HPDE6-E6E7 (cell line): ENCODE measurements around the gene CACNA1B.

Experiments used
- DNase-seq: peaks from one replicate; pipeline ENCODE4 v3.0.0; 2011; ENCODE audit warnings: missing footprints; ENCODE audit errors: extremely low spot score

Gene CACNA1B

DNA sequence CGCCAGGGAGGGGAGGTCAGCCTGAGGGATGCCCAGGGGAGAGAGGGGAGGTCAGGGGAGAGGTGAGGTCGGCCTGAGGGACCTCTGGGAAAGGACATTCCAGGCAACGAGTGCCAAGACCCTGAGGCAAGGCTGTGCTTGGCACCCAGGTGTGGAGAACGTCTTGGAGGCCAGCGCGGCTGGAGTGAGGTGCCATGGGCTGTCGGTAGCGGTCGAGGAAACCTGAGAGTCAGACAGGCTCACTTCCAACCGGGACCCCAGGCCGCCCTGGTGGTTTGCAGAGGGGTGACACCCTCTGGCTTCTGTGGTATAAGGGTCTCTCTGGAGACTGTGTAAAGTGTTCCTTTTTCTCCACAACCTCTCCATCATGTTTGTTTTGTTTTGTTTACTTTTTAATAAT lies 82.9 kb downstream of the CACNA1B start:
- DNase-seq: no peak

DNA sequence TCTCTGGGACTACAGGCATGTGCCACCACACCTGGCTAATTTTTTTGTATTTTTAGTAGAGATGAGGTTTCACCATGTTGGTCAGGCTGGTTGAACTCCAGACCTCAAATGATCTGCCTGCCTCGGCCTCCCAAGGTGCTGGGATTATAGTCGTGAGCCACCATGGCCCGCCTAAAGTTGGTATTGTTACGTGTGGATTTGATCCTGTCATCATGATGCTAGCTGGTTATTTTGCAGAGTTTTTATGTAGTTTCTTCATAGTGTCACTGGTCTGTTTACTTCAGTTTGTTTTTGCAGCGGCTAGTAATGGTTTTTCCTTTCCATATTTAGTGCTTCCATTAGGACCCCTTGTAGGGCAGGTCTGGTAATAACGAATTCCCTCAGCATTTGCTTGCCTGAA lies 85.9 kb downstream of the CACNA1B start:
- no peak for DNase-seq

DNA sequence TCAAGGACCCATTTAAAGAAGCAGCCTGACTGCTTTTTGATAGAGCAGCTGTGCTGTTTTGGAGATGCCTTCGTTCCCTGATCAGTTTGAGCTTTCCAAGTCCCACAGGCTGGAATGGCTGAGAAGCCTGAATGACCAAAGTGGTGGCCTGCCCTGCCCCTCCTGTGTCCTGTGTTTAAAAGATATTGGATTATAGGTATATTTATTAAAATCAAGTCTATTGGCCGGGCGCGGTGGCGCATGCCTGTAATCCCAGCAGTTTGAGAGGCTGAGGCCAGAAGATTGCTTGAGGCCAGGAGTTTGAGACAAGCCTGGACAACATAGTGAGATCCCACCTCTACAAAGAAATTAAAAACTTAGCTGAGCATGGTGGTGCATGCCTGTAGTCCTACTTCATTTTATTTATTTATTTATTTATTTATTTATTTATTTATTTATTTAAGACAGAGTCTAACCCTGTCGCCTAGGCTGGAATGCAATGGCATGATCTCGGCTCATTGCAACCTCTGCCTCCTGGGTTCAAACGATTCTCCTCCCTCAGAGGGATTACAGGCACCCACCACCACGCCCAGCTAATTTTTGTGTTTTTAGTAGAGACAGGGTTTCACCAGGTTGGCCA lies 87.7 kb downstream of the CACNA1B start:
- no peak for DNase-seq

DNA sequence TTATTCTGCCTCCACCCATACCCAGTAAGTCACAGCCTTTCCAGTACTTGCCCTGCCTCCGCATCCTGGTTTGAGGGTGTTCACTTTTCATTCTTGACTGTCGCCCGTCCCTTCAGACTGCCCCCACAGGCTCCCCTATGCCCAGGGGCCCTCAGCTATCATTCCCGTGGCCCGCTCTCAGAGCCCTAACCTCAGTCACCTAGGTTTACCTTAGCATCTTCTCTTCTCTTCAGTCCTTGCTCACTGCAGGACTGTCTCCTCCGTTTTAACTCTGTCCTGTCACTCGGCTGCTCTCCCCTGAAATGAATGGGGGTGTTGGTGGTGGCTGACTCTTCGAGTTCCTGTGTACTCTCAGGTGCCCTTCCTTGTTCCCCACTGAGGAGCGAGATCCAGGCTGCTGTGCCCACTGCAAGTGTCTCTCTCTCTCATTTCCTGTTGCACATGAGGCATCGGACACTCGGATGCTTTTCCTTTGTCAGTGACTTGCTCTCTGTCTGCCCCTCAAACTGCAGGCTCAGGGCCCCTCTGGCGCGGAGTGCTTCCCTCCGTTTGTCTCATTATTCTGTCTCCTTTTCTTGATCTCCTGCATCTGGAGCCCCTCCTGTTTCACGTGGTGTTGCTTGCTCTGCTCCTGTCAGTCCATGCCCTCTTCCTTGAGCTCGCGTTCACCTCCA lies 89.8 kb downstream of the CACNA1B start:
- no peak for DNase-seq

DNA sequence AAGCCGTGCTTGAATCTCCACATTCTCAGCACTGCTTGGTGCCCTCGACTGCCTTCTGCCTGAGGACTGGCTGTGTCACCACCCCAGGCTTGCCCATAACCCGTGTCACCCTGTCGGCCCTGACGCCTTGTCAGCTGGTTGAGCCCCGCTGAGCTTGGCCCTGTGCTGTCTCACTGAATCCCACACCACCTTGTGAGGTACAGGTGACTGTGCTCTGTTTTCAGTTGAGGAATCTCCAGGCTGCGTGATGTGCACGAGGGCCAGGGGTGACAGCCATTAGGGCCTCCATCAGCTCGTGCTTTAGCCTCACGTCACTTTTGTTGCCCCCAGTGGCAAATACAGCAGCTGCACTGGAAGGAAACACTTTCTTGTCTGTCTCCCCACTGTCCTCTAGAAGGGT lies 90.7 kb downstream of the CACNA1B start:
- DNase-seq: no peak

DNA sequence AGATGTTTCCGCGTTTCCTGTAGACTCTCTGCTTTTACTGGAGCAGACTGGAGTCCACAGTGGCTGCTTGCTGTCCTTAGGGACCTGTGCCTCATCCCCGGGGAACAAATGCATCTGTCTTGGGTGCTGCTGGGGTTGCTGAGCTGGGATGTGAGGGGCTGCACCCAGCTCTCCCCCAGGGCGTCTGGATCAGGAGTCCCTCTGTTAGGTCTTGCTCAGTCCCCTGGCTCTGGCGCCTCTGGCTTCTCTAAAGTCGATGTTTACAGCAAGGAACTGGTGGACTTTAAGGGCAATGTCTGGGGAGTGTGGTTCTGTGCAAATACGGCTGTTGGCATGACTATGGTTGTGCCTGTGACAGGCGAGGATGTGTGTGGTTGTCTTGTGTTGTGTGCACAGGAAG lies 91.4 kb downstream of the CACNA1B start:
- no peak for DNase-seq

DNA sequence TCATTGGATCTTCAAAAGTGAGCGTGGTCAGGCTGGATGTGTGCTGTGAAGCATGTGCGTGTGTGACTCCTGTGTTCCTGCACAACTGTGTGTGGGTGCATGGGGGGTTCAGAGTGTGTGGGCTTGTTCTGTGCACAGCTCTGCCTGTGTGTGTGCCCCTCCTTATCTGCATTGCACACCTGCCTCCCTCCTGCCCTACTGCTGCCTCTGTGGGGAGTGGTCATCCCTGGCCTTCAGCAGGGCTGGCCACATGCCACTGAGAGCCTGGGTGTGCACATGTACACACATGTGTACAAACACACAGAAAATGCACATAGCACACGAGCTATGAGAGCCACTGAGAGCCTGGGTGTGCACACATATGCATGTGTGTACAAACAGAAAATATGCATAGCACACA lies 92.1 kb downstream of the CACNA1B start:
- DNase-seq: no peak

DNA sequence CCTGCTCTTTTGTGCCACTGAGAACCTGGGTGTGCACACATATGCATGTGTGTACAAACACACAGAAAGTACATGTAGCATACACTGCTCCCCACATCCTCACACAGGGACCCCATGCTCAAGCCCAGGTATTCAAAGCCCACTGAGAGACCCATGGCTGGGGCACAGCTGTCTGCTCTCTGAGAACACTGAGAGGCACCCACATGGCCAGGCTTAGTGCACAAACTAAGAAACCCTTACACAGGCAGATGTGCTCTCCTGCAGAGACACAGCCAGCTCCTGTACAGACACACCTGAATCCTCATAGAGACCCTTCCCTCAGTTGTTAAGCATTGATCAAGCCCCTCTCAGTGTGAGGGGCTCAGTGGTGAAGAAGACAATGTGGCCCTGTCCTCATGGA lies 92.5 kb downstream of the CACNA1B start:
- no peak for DNase-seq

DNA sequence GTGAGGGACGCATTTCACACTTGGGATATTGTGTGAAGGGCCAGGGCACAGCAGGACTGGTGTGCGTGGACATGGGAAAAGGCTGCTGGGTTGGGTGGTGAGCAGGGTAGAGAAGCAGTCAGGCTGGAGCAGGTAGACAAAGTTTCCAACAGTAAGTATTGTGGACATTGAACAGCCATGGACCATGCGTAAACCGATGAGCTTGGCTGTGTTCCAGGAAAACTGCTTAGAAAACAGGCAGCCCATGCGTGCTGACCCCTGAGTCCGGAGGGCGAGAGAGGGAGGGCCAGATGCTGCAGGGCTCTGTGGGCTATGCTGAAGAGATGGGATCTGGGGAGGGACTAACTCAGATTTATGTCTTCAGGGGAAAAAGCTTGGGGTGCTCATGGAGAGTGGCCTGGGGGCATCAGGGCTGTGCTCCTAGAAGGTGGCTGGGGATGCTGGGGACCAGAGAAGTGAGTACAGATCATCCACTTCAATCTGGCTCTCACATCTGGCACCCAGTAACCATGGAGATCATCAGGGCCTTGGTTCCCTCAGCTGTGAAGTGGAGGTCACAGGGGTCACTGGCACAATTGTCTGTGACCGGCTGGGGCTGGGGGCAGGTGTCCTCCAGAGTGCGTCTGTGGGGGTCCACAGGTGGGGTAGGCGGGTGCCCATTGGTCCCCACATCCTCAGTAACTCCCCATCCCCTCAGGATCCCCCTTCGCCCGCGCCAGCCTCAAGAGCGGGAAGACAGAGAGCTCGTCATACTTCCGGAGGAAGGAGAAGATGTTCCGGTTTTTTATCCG lies 93.3 kb downstream of the CACNA1B start:
- no peak for DNase-seq

DNA sequence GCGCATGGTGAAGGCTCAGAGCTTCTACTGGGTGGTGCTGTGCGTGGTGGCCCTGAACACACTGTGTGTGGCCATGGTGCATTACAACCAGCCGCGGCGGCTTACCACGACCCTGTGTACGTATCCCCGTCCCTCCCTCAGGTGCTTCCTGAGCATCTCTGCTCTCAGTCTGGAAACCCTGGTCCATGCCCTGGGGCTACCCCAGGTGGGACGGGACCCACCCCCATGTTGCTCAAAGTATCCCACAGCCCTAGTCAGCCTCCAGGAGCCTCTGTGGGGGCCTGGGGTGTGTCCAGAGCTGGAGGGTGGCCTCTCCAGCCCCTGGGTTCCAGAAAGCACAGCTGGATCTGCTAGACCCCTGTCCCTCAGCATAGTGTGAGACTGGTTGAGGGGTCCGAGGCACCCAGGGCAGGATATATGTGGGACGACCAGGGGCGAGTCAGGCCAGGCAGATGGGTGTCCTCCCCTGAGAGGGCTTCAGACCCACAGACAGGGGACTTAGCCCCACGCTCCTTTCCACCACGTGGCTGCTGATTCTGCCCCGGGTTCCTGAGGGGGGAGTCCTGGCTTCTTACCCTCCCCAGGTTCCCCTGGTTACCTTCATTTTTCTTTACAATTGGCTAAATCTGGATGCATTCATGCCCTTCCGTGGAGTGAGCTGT lies 94.0 kb downstream of the CACNA1B start:
- no peak for DNase-seq

DNA sequence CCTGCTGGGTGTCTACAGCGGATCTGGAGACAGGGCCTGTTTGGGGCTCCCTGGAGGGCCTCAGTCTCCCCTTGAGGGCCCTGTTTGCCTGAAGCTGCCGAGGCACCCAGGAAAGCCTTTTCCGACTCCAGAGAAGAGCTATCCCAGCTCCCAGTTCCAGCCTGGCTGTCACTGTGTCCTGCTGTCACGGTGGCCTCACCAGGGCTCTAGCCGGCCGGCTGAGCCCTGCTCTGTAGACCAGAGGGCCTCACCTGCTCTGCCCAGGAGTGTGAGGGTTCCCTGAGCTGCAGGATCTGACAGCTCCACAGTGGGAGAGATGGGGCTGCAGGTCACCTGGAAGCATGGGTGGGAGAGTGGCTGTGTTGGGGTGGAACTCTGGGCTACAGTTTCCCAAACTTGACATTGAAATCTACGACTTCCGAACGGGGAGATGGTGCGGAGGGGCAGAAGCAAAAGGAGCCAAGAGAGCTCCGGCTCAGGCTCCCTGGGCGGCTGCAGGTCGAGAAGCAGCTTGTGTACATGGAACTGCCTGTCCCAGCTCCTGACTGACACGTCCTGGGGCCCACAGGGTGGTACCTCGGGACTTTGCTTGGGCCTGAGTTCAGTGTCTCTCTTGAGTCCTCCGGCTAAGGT lies 94.9 kb downstream of the CACNA1B start:
- no peak for DNase-seq

DNA sequence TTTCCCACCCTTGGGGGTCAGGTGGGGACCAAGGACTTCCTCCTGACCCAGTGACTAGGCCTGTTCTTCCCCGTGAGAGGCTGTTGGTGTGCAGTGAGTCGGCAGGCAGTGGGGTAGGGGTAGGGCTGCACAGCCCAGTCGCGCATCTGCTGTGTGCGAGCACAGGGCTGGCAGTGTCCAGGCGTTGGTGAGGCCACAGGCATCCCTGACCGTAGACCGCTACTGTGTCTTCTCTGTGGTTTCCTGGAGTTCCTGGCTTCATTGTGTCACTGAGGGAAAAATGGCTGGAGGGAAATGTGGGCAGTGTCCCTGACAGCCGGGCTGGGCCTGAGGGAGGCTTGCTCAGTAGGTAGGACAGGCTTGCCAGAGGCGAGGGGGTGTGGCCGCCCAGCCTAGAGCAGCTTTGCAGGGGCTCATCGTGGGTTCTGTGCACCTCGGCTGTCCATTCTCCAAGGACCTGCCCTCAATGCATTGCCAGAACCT lies 95.4 kb downstream of the CACNA1B start:
- DNase-seq: no peak

DNA sequence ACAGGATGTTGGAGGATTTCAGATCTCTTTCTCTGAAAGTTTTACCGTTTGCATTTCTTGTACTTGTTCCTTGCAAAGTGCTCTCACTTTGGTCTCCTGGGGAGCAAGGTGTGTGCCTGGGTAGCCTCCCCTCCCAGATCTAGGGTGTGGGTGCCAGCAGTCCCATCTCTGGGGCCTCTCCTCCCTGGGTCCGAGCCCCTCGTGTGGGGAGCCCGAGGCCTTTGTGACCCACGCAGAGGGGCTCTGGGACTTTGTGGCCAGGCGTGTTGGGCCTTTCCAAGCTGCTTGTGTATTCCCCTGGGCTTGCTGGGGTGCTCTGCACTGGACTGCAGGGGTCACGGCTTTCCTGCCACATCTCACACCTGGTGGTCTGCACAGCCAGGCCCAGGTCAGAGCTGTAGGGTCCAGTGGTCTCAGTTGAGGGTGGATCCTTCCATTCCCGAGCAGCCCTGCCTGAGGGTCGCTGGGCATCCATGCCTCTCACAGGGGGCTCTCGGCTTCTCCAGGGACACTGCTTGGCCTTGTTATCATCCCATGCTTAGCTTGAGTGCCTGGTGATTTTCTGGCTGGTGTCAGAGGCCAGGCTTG lies 96.3 kb downstream of the CACNA1B start:
- DNase-seq: no peak

DNA sequence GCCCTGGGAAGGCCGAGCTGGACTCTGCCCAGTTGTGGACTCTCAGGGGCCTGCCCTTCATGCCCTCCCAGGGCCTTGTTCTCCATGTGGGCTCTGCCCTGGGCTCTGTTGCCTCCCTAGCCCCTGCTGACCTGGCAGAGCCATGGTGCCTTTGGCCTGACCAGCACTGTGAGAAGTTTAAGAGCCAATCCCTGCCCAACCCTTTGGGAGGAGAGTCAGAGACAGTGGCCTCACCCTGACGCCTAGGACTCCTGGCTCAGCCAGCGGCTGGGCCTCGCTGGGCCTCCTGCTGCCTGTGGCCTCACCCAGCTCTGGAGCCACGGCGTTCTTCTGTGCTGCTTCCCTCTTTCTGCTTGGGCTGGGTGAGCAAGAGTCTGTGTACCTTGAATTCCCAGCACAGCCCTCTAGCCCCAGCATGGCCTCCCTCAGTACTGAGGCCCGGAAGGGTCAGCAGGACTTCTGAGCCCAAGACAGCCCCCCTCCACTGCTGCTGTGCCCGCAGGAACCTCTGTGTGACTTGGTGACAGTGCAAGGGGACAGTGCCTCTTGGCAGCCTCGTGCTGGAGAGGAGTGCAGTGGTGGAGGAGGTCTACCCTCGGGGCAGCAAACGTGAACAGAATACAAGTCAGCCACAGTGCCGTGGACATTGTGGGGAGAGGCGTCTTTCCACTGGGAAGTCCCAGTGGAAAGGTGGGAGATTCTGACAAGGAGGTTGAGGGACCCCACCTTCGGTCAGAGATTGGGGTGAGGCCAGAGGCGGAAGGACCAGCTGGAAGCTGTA lies 97.4 kb downstream of the CACNA1B start:
- no peak for DNase-seq

DNA sequence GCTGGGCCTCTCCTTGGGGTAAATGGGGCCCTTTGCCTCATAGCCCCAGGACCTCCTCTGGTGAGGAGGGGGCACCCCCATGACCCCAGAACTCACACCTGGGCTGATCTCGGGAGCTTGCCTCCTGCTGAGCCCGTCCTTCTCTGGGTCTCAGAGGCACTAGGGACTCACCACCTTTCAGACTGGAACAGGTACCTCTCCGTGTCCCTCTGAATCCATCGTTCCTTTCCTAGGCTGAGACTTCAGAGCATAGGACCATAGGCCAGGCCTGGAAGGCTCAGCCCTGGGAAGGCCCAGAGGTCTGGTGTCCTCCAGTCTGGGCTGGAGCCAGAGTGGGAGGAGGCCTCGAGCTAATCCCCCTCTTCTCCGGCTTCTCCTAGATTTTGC lies 97.9 kb downstream of the CACNA1B start:
- no peak for DNase-seq

DNA sequence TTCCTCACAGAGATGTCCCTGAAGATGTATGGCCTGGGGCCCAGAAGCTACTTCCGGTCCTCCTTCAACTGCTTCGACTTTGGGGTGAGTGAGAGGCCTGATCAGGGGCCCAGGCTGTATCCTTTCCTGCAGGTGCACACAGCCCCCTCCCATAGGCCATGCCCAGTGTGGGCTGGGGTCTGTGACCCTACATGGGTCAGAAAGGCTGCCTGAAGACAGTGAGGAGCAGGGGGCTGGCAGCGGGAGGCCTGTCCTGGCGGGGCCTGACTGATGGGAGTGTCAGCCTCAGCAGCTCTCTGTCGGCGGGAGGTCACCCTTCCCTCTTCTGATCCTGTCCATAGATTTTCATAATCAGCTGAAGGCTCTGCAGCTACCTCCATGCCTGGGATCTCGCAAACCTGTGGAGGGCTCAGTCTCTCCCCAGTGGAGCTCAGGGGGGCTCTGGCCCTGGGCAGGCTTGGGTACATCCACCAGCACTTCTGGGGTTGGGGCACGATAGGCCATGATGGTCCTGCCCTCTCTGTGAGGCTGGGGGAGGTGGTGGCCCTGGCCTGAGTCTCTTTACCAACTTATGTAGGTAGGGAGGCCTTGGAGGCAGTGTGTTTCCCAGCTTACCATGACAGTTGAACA lies 98.5 kb downstream of the CACNA1B start:
- DNase-seq: no peak

DNA sequence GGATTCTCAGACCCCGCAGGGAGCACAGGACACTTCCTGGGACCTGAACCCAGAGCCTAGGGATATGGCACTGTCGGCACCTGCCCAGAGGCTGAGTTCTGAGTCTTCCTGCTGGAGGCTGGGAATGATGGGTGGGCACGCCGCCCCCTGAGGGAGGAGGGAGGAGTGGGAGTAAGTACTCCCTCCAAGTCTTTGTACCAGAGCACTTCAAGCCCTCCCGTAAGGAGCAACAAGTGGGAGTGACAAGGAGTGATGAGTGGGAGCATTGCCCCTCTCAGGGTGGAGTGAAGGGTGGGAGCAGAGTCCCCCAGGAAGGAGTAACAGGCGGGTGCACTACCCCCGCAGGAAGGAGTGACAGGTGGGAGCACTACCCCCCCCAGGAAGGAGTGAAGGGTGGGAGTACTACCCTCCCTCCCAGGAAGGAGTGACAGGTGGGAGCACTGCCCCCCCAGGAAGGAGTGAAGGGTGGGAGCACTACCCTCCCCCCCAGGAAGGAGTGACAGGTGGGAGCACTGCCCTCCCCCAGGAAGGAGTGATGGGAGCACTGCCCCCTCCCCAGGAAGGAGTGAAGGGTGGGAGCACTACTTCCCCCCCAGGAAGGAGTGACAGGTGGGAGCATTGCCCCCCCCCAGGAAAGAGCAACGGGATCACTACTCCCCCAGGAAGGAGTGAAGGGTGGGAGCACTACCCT lies 100.1 kb downstream of the CACNA1B start:
- no peak for DNase-seq

DNA sequence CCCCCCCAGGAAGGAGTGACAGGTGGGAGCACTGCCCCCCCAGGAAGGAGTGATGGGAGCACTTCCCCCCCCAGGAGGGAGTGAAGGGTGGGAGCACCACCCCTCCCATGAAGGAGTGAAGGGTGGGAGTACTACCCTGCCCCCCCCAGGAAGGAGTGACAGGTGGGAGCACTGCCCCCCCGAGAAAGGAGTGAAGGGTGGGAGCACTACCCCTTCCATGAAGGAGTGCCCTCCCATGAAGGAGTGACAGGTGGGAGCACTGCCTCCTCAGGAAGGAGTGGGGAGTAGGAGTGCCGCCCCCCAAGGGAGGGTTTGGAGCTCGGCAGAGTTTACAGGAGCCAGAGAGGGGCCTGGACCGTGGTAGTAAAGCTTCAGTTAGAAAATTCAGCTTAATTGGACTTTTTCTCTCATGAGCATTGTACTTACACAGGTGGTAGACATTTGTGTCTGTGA lies 100.7 kb downstream of the CACNA1B start:
- no peak for DNase-seq

DNA sequence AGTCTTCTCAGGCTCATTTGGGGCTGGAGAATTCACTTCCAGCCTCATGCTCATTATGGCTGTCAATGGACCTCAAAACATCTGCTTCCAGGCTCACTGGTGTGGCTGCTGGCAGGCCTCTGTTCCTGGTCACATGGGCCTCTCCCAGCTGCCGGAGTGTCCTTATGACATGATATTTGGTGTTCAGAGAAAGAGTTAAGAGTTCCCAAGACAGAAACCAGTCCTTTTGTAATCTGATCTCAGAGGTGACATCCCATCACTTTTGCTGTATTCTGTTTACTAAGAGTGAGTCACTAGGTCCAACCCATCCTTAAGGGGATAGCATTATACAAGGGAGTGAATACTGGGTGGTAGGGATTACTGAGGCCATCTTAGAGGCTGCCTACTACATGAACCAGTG lies 104.6 kb downstream of the CACNA1B start:
- no peak for DNase-seq

DNA sequence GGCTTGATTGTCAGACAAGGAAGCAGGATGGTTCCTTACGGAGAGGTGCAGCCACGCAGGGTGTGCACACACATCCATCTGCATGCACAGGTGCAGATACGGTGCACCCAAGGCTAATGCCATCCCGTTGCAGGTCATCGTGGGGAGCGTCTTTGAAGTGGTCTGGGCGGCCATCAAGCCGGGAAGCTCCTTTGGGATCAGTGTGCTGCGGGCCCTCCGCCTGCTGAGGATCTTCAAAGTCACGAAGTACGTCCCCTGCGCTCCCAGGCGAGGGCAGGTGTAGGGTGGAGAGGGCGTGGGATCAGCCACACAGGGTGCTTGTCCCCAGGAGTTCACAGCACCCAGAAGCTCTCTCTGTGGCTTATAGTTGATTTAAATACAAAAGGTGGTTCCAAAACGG lies 106.4 kb downstream of the CACNA1B start:
- DNase-seq: no peak
